ENCODE data around the gene KRTAP1-1. TPM values are rescaled to one million over a fixed set of nuclear protein-coding genes. Genes with fewer than 3 reads are reported as not detected.
"Not testable (repeated sequence)": the region's sequence is repeated elsewhere in the genome, so short reads cannot be mapped to it uniquely, and the experiment has no call there.

Gene KRTAP1-1
- polyA plus RNA-seq, 2 of the 4 experiments (the other 2 are of a cell fraction), result not detected

- ATAC-seq, result no peak
- no peak for FAIRE-seq
- DNase-seq (ENCODE audit: low read depth in 1 of 2, low spot score in 1 of 2), result peak in 1 of 2 experiments; percentile 31
- Histone ChIP-seq H3K4me2 (peak overlapping the region; percentile 43), H3K4me3 (no peak overlapping the region), H3K9me3 (no peaks in the 10 kb centered on the region), H3K4me1 (peaks cover 34% of the 10 kb centered on the region), H3K27ac (peak overlapping the region; percentile 34 to 52; a peak in 5 of 6 replicates)
- TF ChIP-seq, protein P1, sequence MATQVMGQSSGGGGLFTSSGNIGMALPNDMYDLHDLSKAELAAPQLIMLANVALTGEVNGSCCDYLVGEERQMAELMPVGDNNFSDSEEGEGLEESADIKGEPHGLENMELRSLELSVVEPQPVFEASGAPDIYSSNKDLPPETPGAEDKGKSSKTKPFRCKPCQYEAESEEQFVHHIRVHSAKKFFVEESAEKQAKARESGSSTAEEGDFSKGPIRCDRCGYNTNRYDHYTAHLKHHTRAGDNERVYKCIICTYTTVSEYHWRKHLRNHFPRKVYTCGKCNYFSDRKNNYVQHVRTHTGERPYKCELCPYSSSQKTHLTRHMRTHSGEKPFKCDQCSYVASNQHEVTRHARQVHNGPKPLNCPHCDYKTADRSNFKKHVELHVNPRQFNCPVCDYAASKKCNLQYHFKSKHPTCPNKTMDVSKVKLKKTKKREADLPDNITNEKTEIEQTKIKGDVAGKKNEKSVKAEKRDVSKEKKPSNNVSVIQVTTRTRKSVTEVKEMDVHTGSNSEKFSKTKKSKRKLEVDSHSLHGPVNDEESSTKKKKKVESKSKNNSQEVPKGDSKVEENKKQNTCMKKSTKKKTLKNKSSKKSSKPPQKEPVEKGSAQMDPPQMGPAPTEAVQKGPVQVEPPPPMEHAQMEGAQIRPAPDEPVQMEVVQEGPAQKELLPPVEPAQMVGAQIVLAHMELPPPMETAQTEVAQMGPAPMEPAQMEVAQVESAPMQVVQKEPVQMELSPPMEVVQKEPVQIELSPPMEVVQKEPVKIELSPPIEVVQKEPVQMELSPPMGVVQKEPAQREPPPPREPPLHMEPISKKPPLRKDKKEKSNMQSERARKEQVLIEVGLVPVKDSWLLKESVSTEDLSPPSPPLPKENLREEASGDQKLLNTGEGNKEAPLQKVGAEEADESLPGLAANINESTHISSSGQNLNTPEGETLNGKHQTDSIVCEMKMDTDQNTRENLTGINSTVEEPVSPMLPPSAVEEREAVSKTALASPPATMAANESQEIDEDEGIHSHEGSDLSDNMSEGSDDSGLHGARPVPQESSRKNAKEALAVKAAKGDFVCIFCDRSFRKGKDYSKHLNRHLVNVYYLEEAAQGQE (IDR thresholded peaks at IDR 0.05), result no peak
- TF ChIP-seq RFX5 (IDR thresholded peaks at IDR 0.05) (no peak), RAD21 (conservative IDR thresholded peaks at IDR 0.05 in 1 of 2, IDR thresholded peaks at IDR 0.05 in 1 of 2) (no peak)
- ChIA-PET POLR2A (no interaction called here), CTCF (interaction anchor here (0.6 to 2.5 kb wide), 13 partner anchors 9 to 494 kb away, joined by 3 to 12 read pairs (median 4); no protein-coding TSS in a partner anchor)
- WGBS (ENCODE audit: missing lambda C conversion rate), result 32% methylated on average over 5 of the region's 5 CpGs
Measured at GRCh38 chr17:41058741-41059140, 17.5 kb upstream of the KRTAP1-1 start.

- H3K9me3 ChIP-seq, result no peaks in the 10 kb centered on the region
- WGBS (ENCODE audit: missing lambda C conversion rate), result 83% methylated on average over 1 of the region's 1 CpG
- H3K4me2 ChIP-seq, result no peak overlapping the region
- peak; percentile 36 for FAIRE-seq
- no peak overlapping the region for H3K27ac ChIP-seq
- ChIA-PET CTCF (interaction anchor here (1.4 to 2.5 kb wide), 3 partner anchors 9 to 491 kb away, joined by 3 to 12 read pairs (median 4); no protein-coding TSS in a partner anchor), POLR2A (no interaction called here)
- no peak overlapping the region for H3K4me3 ChIP-seq
- no peak for DNase-seq (ENCODE audit: low read depth in 1 of 2, low spot score in 1 of 2)
- TF ChIP-seq FOSL2 (IDR thresholded peaks at IDR 0.05) (no peak), FOSL2 (CRISPR knock-in tag; IDR thresholded peaks at IDR 0.05) (no peak), NR3C1 (IDR thresholded peaks at IDR 0.05) (no peak), EHMT2 (IDR thresholded peaks at IDR 0.05; ENCODE audit: low read depth) (no peak), POLR2AphosphoS2 (conservative IDR thresholded peaks at IDR 0.05; ENCODE audit: low read length) (no peak), MAZ (IDR thresholded peaks at IDR 0.05; ENCODE audit: borderline replicate concordance, low read depth, low read length) (no peak), HMGXB4 (CRISPR knock-in tag; IDR thresholded peaks at IDR 0.05; ENCODE audit: borderline replicate concordance) (no peak)
- TF ChIP-seq, protein P2, sequence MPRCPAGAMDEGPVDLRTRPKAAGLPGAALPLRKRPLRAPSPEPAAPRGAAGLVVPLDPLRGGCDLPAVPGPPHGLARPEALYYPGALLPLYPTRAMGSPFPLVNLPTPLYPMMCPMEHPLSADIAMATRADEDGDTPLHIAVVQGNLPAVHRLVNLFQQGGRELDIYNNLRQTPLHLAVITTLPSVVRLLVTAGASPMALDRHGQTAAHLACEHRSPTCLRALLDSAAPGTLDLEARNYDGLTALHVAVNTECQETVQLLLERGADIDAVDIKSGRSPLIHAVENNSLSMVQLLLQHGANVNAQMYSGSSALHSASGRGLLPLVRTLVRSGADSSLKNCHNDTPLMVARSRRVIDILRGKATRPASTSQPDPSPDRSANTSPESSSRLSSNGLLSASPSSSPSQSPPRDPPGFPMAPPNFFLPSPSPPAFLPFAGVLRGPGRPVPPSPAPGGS (IDR thresholded peaks at IDR 0.05), result no peak
- no peak for ATAC-seq
- H3K4me1 ChIP-seq, result peaks cover 34% of the 10 kb centered on the region
Measured at GRCh38 chr17:41057547-41057946, 16.3 kb upstream of the KRTAP1-1 start.

DNA sequence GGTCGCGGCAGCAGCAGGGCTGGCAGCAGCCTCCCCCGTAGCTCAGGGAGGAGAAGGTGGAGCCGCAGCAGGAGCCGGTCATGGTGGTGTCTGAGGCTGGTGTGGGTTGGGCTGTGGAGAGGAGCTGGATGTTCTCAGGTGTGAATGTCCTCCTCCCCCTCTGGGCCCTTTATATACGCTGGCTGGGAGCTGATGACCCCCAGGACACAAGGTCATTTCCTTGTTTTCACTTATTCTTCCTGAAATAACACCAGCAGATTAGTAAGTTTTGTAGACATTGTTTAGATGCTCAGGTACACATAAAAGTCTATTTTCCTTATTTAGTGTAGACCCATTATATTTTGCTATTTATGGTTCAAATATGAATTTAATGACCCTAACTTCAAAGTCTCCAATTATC lies 13.9 kb upstream of the KRTAP1-1 start, which contains the start of gene KRTAP2-2:
KRTAP2-2 (minus strand) TSS at position 101 of the 400 bp plus-strand sequence; CDS start at position 82, 19 bp downstream.
- H3K27ac ChIP-seq; H3K9me3 ChIP-seq; DNase-seq (ENCODE audit: low read depth in 1 of 2, low spot score in 1 of 2); H3K4me3 ChIP-seq; H3K4me2 ChIP-seq; POLR2A ChIA-PET; ATAC-seq: not testable (repeated sequence)
- CTCF ChIA-PET, result interaction anchor here (1.2 kb wide), 1 partner anchor 267 kb away, joined by 3 read pairs; no protein-coding TSS in a partner anchor
- peak; percentile 67 for FAIRE-seq
- WGBS (ENCODE audit: missing lambda C conversion rate), result 71% methylated on average over 1 of the region's 6 CpGs
- H3K4me1 ChIP-seq, result peaks cover 18% of the 10 kb centered on the region

GRCh38 chr17:41054556-41054955 lies 13.3 kb upstream of the KRTAP1-1 start:
- WGBS (ENCODE audit: missing lambda C conversion rate), result 83% methylated on average over 9 of the region's 9 CpGs
- POLR2A ChIA-PET; ATAC-seq; H3K9me3 ChIP-seq; H3K27ac ChIP-seq; H3K4me2 ChIP-seq; H3K4me3 ChIP-seq; DNase-seq (ENCODE audit: low read depth in 1 of 2, low spot score in 1 of 2); FAIRE-seq: not testable (repeated sequence)
- H3K4me1 ChIP-seq, result peaks cover 14% of the 10 kb centered on the region
- CTCF ChIA-PET, result interaction anchor here (1.2 kb wide), 1 partner anchor 268 kb away, joined by 3 read pairs; no protein-coding TSS in a partner anchor

Data from A549 (cell line).